GM18909 (cell line): ENCODE results near the gene CIAPIN1.

ENCODE experiments used
- ATAC-seq: cut with Tn5 transposase; IDR thresholded peaks from one replicate; pipeline ENCODE4 v1.9.1; 2021; ENCODE audit warnings: mild to moderate bottlenecking; ENCODE audit not compliant: unreplicated experiment, poor library complexity

CIAPIN1 gene

DNA sequence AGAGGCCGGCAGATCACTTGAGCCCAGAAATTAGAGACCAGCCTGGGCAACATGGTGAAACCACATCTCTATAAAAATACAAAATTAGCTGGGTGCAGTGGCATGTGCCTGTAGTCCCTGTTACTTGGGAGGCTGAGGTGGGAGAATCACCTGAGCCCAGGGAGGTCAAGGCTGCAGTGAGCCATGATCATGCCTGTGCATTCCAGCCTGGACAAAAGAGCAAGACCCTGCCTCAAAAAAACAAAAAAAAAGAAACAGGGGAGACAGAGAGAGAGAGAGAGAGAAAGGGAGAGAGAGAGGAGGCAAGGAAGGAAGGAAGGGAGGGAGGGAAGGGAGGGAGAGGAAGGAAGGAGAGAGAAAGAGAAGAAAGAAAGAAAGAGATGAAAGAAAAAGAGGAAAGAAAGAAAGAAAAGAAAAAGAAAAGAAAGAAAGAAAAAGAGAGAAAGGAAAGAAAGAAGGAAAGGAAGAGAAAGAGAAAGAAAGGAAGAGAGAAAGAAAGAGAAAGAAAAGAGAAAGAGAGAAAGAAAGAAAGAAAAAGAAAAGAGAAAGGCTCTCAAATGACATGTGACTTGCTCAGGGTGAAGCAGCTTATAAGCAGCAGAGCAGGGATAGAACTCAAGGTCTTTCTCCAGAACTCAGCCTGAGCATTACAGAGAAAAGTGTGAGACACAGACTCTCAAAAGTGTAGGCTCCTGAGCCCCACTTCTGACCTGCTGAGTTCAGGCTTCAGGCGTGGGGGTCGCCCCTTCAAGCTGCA, 59.4 kb downstream of the CIAPIN1 start:
- ATAC-seq: no peak

DNA sequence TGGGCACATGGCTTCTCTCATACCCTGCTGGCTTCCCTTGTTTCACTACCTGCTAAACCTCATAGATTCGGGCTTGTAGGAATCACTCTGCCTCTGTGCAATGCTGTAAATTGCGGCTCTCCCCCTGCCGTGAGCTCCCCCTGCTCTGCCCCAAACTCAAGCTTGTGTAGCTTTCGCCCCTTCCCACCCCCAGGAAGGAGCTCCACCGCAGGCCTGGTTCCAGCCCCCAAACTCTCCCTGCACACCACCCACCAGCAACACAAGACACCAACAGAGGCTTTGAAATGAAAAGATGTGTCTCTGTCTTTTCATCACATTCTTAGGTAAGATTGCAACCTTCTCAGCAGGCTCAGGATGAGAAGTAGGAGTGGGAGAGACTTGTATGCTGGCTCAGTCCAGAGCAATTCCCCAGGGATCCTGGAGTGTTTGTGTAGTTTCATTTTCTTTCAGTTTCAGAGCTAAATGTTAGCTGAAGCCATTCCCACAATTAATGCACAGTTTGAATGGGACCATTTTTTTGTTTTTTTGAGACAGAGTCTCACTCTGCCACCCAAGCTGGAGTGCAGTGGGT, 60.7 kb downstream of the CIAPIN1 start:
- no peak for ATAC-seq

DNA sequence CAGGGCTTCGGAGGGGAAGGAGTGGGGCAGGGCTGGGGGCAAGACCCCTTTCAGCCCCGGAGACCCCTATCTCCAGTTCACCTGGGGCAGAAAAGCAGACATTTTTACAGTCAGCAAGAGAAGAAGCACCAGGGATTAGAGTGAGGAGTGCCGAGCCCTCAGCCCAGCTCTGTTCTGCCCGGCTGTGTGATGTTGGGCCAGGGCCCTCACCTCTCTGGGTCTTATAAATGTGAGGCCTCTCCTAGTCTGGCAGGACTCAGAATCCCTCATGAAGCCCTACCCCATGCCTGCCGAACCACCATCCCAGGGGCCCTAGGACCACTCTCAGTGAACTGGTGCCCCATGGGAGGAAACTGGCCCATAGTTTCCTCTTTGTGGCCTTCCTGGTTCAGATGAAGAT, 62.1 kb downstream of the CIAPIN1 start:
- no peak for ATAC-seq

DNA sequence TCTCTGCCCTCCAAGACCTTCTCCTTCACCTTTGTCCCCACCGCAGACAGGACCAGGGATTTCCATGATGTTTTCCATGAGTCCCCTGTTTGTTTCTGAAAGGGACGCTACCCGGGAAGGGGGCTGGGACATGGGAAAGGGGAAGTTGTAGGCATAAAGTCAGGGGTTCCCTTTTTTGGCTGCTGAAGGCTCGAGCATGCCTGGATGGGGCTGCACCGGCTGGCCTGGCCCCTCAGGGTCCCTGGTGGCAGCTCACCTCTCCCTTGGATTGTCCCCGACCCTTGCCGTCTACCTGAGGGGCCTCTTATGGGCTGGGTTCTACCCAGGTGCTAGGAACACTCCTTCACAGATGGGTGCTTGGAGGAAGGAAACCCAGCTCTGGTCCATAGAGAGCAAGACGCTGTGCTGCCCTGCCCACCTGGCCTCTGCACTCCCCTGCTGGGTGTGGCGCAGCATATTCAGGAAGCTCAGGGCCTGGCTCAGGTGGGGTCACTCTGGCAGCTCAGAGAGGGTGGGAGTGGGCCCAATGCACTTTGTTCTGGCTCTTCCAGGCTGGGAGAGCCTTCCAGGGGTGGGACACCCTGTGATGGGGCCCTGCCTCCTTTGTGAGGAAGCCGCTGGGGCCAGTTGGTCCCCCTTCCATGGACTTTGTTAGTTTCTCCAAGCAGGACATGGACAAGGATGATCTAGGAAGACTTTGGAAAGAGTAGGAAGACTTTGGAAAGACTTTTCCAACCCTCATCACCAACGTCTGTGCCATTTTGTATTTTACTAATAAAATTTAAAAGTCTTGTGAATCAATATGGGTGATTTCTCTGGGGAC, 62.7 kb downstream of the CIAPIN1 start:
- ATAC-seq: no peak

DNA sequence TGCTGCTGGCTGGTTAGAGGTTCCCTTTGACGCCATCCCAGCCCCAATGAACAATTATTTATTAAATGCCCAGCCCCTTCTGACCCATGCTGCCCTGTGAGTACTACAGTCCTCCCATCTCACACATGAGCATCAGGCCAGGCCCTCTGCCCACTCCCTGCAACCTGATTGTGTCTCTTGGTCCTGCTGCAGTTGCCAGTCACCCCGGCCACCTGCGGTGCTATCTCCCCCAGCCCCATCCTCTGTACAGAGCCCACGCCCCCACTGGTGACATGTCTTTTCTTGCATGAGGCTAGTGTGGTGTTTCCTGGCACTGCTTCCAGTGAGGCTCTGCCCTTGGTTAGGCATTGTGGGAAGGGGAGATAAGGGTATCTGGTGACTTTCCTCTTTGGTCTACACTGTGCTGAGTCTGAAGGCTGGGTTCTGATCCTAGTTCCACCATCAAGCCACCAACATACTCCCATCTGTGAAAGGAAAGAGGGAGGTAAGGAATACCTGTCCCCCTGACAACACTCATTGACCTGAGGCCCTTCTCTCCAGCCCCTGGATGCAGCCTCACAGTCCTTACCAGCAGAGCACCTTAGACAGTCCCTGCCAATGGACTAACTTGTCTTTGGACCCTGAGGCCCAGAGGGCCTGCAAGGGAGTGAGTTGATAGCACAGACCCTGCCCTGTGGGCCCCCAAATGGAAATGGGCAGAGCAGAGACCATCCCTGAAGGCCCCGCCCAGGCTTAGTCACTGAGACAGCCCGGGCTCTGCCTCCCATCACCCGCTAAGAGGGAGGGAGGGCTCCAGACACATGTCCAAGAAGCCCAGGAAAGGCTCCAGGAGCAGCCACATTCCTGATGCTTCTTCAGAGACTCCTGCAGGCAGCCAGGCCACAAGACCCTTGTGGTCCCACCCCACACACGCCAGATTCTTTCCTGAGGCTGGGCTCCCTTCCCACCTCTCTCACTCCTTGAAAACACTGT, 63.6 kb downstream of the CIAPIN1 start:
- no peak for ATAC-seq

DNA sequence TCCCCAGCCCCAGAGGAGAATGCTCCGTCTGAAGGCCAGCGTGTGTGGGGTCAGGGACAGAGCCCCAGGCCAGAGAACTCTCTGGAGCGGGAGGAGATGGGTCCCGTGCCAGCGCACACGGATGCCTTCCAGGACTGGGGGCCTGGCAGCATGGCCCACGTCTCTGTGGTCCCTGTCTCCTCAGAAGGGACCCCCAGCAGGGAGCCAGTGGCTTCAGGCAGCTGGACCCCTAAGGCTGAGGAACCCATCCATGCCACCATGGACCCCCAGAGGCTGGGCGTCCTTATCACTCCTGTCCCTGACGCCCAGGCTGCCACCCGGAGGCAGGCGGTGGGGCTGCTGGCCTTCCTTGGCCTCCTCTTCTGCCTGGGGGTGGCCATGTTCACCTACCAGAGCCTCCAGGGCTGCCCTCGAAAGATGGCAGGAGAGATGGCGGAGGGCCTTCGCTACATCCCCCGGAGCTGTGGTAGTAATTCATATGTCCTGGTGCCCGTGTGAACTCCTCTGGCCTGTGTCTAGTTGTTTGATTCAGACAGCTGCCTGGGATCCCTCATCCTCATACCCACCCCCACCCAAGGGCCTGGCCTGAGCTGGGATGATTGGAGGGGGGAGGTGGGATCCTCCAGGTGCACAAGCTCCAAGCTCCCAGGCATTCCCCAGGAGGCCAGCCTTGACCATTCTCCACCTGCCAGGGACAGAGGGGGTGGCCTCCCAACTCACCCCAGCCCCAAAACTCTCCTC, 64.5 kb downstream of the CIAPIN1 start:
- ATAC-seq: no peak

DNA sequence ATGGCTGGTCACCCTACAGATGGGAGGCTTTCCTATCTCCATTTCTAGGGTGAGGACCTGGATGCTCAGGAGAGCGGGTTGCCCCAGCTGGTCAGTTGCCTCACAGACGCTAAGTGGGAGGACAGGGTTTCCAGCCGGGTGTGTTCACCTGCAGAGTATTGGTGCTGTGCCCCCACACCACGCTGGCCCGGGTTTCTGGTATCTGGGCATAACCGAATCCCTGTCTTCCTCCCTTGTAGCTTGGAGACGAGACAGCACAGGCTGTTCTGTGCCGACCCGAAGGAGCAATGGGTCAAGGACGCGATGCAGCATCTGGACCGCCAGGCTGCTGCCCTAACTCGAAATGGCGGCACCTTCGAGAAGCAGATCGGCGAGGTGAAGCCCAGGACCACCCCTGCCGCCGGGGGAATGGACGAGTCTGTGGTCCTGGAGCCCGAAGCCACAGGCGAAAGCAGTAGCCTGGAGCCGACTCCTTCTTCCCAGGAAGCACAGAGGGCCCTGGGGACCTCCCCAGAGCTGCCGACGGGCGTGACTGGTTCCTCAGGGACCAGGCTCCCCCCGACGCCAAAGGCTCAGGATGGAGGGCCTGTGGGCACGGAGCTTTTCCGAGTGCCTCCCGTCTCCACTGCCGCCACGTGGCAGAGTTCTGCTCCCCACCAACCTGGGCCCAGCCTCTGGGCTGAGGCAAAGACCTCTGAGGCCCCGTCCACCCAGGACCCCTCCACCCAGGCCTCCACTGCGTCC, 65.2 kb downstream of the CIAPIN1 start:
- ATAC-seq: no peak

DNA sequence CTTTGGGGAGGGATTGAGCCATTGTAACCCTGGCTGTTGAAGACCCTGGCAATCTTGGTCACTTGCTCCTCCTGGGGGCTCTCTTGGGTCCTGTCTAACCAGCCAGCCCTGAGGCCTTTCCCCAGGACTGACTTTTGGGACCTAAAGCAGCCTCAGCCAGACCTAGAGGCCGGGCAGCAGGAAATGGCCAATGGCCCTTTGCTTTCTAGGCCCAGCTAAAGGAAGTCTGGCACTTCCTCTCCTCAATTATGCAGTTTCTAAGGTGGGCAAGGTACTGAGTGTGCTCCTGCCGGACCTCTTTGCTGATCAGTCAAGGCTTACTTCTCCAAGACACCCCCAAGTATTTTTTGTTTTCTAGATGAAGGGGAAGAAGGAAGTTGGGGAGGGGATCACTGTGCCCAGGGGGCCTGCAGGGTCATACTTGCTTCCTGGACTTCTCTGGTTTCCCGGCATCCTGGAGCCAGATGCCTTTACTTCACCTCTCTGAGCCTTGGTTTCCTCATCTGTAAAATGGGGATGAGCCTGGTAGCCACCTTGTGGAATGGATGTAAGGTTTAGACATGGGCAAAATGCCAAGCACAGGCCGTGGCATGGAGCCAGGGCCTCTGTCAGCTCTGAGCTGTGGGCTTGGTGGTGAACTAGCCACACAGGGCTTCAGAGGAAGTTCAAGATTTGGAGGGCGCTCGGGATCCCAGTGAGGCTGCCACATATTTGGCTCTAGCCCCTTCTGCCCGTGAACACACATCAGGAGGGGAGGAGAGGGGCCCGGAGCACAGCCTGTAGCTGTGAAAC, 66.3 kb downstream of the CIAPIN1 start:
- no peak for ATAC-seq

DNA sequence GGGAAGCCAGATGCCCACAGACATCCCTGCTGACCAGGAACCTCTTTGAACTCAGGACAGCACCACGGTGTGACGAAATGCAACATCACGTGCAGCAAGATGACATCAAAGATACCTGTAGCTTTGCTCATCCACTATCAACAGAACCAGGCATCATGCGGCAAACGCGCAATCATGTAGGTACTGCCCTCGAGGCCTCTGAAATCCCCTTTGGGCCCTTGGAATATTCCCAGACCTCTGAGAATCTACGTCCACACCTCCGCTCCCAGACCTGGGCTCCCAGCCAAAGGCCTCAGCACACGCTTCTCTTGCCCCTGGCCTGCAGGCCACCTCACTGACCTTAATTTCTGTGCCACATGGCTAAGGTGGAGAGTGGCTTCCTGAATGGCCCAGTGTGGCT, 67.6 kb downstream of the CIAPIN1 start:
- no peak for ATAC-seq
